HG02763 (cell line): ENCODE data around the gene FCF1.

Source experiments
- ATAC-seq: cut with Tn5 transposase; IDR thresholded peaks from one replicate; pipeline ENCODE4 v1.9.1; 2021; ENCODE audit warnings: mild to moderate bottlenecking, moderate library complexity; ENCODE audit not compliant: unreplicated experiment

FCF1 gene

DNA sequence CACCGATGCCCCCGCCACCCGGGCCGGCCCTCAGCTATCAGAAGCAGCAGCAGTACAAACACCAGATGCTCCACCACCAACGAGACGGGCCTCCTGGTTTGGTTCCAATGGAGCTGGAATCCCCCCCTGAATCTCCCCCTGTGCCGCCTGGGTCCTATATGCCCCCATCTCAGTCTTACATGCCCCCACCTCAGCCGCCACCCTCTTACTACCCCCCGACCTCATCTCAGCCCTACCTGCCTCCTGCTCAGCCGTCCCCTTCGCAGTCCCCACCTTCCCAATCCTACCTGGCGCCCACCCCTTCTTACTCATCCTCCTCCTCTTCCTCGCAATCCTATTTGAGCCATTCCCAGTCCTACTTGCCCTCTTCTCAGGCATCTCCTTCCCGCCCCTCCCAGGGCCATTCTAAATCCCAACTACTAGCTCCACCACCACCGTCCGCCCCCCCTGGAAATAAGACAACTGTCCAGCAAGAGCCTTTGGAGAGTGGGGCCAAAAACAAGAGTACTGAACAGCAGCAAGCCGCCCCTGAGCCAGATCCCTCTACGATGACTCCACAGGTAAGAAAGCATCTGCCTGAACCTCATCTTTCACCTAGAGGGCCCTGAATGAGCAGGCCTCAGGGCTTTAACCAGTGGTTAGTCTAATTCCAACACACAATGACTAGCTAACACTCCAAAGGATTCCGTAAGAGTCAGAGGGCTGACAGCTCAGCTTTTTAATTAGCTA is 51.0 kb downstream of the FCF1 start:
- ATAC-seq: no peak

GRCh38 chr14:74765721-74766120 is 52.8 kb downstream of the FCF1 start:
- no peak for ATAC-seq

DNA sequence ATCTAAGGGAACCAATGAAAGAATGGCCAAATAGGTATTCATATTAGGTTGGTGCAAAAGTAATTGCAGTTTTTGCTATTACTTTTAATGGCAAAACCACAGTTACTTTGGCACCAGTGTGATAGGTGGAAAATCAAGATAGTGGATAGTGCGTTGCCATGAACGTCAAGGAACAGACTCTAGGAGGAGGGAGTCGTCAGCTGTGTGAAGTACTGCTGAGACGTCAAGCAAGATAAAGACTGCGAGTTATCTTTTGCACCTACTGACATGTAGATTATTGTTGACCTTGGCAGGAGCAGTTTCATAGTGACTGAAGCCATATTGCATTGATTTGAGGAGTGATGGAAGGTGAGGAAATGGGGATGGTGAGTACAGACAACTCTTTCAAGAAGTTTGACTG is 58.5 kb downstream of the FCF1 start:
- no peak for ATAC-seq

- no peak for ATAC-seq
These were observed 71.7 kb downstream of the FCF1 start for GRCh38 chr14:74784634-74785033.

DNA sequence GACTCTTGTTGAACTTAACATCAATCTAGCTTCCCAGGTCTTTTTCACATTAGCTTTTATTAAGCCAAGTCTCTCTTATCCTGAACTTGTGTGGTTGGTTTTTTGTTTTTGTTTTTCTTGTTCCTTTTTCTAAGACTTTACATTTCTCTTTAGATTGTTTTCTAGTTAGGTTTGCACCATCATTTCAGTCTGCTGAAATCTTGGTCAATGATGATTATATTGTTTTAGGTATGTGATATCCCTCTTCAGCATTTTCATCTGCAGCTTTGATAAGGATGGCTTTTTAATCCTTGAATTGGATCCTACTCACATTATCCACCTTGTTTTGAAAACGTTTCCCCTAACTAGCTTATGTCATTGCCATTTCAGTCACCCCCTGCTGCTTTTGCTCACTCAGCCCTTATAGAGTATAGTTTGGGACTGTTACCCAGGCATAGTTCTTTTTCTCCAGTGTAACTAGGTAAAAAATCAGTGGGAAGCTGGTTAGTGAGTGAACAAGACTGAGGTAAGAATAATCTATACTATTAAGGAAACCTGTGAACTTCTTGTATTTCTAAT is 72.2 kb downstream of the FCF1 start:
- no peak for ATAC-seq

- ATAC-seq: no peak
These were observed 73.9 kb downstream of the FCF1 start for GRCh38 chr14:74786796-74787315.
